ENCODE measurements around the gene ITGA2.

- TF ChIP-seq CTCF (IDR thresholded peaks at IDR 0.05) (no peak), POLR2AphosphoS5 (IDR thresholded peaks at IDR 0.05) (no peak), POLR2A (IDR thresholded peaks at IDR 0.05) (no peak), EP300 (IDR thresholded peaks at IDR 0.05; ENCODE audit: low read depth) (no peak)
Observed at GRCh38 chr5:52997424-52997823, 8.3 kb downstream of the ITGA2 start.
